SK-N-MC (cell line): ENCODE results near the gene FGF3.

ENCODE experiments used
- EZH2 ChIP-seq: fragments of 200-600 bp; sonication (generic); IDR thresholded peaks from one replicate; pipeline ENCODE4 v1.6.1; 2017; ENCODE audit warnings: antibody characterized with exemption
- POLR2AphosphoS5 ChIP-seq: IDR thresholded peaks from 2 replicates; pipeline ENCODE4 v1.6.1; 2012; ENCODE audit warnings: mild to moderate bottlenecking, low read depth, low read length, borderline replicate concordance

GRCh38 chr11:69819541-69820070 is 390 bp upstream of the FGF3 start:
- TF ChIP-seq EZH2 (no peak), POLR2AphosphoS5 (no peak)
